HG03045 (cell line): ENCODE data around the gene ZNF512B.
"Not testable (repeated sequence)": the region's sequence is repeated elsewhere in the genome, so short reads cannot be mapped to it uniquely, and the experiment has no call there.

Experiments
- ATAC-seq: cut with Tn5 transposase; IDR thresholded peaks from one replicate; pipeline ENCODE4 v1.9.1; 2021; ENCODE audit warnings: mild to moderate bottlenecking, moderate library complexity; ENCODE audit not compliant: unreplicated experiment

The ZNF512B gene

DNA sequence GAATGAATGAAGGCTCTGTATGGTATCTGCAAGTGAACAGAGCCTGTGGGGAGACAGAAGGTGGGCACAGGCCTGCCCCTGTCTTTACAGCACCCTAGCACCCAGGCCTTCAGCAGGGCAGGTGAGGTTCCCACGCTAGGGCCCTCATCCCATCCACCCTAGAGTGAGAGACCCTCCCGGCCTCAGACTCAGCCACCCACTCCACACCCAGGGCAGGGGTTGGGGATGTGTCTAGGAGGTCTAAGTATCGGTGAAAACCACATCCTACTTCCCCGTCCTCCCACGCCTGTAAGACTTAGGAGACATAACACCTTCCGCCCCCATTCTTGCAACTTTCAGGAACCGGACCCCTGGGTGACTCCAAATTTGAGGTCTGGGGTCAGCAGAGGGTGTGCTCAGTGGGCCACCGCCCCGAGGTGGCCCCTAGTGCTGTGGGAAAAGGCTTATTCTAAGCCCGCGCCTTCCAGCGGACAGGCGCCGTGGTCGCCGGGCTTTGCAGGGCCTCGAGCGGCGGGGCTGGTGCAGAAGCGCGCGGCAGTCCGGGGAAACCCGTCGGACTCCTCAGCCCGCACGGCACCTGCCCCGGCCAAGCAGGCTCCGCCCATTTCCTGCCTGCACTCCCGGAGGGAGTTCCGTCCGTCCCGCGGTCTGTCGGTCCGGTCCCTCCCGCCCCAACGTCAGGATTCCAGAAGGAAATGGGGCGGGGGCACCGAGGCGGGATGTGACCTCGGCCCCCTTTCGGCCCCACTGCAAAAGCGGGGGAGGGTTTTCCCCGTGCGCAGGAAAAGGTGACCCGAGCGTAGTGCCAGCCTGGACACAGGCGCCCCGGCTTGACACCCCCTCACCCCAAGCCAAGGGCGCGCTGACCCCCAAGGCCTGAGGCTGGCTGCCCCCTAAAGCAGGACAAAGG is 8.8 kb upstream of the ZNF512B start:
- peak; percentile 28 for ATAC-seq

DNA sequence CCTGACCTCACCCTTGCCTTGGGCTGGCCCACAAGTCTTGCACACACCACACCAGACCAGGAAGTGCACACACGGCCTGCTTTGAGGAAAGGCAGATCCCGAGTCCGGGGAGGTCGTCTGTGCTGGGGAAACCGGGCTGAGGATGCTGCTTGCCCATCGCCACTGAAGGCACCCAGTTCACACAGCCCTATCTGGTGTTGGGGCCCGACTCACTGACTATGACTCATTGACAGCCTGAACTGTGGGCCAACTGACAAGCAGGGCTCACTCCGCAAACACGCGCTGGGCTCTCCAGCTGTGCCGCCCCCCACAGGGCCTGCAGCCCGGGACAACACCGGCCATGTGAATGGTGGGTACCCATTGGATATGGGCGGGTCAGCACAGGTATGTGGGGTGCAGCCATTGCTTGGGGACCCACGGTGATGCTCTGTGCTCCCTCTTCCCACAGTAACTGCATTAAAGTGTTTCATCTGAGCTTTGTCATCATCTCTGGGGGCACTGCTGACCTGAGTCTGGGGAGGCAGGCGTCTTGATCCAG is 8.1 kb upstream of the ZNF512B start:
- no peak for ATAC-seq

DNA sequence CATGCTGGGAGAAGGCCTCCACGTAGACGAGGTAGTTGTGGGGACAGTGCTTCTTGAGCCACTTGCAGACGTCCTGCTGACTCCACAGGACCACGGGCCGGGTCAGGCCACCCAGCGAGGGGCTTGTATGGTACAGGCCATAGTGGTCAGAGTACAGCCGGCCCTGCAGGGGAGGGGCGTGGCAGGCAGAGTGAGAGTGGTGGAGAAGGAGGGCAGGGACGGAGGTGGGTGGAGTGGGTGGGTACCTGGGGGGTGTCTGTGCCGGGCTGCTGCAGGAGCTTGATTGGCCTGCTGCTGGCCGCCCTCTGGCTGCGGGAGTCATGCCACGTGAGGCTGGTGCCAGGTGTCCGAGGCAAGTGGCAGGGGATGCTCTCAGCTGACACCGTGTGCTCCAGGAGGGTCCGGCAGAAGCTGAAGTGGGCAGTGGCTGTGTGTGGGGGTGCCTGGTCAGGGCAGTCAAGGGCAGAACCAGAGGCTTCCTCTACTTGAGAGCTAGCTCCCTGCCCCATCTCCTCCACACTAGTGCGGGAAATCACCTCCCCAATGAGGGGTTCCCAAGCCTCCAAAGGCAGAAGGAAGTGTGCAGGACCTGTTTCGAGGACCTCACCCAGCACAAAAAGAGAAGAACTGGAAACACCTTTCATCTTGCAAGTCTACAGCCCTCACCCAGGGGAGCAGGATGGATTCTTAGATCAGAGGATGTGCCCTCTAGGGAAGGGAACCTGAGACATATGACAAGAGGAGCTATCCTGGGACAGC is 7.4 kb upstream of the ZNF512B start:
- no peak for ATAC-seq

DNA sequence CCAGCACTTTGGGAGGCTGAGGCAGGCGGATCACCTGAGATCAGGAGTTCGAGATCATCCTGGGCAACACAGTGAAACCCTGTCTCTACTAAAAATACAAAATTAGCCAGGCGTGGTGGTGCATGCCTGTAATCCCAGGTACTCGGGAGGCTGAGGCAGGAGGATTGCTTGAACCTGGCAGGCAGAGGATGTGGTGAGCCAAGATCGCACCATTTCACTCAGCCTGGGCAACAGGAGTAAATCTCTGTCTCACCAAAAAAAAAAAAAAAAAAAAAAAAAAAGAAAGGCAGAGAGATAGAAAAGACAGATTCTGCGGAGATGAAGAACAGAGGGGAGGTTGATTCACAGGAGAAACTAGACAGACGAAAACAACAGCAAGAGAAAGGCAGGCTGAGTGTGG is 6.8 kb upstream of the ZNF512B start:
- ATAC-seq = not testable (repeated sequence)

DNA sequence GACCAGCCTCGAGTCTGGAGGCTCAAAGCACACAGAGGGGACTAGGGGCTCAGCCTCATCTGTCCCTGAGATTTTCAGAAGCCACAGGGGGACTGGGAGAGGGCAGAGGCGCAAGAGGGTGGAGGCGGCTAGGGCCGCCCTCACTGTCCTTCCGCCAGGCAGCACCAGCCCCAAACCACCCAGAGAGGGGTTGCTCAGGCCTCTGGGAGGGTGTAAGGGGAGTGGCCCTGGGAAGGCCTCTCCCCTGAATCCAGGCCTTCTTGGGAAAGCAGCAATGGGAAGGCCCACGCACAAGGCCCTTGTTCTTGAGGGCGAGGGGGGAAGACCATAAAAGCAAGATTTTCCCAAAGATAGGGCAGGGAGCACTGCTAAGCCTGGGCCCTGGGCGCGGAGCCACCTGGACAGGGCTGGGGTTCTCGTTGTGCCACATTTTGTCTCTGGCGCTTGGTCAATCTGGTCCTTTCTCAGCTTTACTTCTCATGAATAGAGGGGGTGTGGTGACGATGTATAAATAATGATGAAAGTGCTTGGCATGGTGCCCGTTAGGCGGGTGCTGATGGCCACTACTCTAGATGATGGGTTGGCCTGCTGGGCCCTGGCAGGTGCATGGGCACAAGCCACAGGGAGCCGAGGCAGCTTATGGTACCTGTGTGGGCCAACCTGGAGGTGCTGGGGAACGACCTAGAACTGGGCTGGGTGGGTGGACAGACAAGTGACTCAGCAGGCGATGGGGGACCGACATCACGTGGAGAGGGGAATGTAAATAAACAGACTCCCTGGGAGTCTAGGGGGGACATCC is 4.9 kb upstream of the ZNF512B start:
- no peak for ATAC-seq

DNA sequence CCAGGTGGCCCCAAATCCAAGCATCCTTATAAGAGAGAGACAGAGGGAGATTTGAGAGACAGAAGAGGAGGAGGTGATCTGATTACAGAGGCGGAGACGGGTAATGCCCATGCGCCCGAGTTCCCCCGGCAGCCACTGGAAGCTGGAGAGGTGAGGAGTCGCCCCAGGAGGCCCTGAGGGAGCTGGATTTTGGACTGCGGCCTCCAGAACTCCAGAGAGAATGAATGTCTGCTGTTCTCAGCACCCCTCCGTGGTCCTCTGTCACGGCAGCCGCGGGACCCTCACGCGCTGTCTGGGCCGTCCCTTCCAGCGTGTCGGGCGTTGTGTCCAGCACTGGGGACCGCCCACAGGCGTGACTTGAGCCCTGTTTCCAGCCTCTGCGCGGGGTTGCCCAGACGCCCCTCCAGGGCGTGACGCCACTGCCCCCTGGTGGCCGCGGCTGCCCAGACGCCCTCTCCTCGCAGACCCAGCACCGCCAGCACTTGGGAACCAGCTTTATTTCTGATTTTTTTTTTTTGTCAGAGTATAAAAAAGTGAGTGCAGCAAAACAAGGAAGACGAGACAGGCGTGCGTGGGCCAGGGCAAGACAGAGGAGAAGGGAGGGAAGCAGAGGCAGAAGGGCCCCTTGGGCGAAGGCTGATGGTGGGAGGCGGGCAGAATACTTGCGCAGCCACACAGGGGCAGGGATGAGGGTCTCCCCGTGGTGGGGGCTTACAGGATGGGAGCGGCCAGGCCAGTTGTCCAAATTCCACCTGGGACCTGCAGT is 4.1 kb upstream of the ZNF512B start:
- ATAC-seq = no peak

DNA sequence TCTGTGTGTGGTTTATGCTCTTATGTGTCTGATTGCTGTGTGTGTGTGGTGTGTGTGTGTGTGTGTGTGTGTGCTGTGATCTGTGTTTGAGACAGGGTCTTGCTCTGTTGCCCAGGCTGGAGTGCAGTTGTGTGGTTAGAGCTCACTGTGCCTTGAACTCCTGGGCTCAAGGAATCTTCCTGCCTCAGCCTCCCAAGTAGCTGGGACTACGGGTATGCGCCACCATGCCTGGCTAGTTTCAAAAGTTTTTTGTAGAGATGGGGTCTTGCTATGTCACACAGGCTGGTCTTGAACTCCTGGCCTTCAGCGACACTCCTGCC is 3.4 kb upstream of the ZNF512B start:
- ATAC-seq = no peak

DNA sequence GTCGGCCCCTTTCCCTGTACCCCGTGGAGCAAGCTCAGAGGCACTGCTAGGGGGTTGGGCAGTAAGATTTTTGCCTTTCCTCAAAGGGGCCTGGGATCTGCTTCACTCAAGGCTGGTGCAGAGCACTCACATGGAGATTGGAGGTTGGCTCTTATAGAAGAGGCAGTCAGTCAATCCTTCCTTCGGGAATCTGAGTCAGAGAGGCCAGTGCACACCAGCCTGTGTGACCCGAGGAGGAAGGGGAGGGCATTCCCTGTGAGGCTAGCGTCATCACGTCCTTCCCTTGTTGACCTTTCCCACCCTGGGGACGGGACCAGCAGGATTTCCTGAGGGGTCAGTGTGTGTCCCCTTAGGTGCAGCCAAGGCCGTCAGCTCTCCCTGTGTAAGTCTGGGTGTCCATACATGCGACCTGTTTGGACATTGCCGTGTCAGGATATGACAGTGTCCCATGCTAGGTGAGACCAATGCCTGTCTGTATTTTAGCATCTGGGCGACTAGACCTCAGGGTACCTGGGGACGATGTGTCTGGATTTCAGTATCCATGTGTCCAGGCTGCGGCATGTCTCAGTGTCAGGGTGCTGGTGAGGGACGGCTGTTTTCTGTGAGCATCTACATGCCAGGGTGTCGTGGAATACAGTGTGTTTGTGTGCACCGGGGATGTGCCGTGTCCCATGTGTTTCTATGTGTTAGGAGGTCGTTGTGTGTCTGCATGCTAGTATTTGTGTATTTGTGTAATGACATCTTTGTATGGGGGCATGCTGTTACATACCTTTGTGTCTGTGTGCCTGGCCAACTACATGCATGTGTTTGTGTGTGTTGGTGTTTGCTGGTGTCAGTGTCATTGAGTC is 2.8 kb upstream of the ZNF512B start:
- ATAC-seq = no peak

DNA sequence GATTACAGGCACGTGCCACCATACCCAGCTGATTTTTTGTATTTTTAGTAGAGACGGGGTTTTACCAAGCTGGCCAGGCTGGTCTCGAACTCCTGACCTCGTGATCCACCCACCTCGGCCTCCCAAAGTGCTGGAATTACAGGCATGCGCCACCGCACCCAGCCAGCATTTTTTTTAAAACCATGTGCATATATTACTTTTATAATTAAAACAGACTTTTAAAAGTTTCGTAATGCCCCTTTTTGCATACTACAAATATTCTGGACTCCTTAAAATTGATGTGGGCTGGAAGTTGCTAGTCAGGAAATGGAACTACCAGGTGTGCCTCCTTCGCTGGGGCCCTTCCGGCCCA is 2.2 kb upstream of the ZNF512B start:
- not testable (repeated sequence) for ATAC-seq

DNA sequence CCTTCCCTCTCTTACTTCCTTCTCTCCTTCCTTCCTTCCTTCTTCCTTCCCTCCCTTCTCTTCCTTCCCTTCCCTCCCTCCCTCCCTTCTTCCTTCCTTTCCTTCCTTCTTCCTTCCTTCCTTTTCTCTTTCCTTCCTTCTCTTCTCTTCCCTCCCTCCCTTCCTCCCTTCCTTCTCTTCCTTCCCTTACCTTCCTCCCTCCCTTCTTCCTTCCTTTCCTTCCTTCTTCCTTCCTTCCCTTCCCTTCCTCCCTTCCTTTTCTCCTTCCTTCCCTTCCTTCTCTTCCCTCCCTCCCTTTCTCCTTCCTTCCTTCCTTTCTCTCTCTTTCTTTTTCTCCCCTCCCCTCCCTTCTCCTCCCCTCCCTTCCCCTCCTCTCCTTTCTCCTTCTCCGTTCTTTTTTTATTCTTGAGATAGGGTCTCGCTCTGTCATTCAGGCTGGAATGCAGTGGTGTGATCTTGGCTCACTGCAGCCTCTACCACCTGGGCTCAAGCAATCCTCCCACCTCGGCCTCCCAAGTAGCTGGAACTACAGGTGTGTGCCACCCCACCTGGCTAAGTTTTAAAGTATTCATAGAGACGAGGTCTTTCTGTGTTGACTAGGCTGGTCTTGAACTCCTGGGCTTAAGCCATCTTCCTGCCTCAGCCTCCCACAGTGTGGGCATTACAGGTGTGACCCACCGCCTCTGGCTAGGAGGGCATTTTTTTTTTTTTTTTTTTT is 1.1 kb upstream of the ZNF512B start:
- no peak for ATAC-seq

DNA sequence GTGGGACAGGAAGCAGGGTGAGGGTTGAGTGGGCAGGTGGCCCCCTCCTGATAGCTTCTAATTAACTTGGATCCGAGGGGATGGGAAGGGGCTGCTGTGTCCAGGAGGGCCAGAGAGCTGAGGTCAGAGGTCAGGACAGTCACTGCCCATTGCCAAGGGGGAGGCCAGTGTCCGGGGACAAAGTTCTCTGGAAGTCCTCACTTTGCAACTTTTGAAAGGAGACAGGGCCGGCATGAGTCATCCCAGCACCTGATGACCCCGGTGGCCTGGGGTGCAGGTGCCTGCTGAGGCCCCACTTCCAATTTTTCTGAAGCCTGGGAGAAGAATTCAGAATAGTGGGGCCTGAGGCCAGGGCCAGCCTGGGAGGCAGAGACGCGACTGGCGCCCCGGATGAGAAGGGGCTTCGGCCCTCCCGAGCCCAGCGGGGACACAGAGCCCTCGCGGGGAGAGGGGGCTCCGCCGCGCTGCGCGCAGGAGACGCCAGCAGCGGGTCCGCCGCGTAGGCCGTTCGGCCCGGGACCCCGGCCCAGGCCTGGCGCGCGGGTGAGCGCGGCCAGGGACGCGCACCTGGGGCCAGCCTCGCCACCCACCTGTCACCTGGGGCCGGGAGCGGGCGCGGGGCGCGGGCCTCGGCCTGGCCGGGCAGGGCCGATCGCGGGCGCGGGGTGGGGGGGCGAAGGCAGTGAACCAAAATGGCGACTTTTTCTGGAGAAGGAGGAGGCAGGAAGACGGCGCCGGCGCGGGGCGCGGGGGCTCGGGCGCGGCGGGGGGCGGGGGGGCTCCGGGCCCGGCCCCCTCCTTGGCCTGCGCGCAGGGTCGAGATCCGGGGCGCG is 586 bp downstream of the ZNF512B start:
- ATAC-seq = no peak

DNA sequence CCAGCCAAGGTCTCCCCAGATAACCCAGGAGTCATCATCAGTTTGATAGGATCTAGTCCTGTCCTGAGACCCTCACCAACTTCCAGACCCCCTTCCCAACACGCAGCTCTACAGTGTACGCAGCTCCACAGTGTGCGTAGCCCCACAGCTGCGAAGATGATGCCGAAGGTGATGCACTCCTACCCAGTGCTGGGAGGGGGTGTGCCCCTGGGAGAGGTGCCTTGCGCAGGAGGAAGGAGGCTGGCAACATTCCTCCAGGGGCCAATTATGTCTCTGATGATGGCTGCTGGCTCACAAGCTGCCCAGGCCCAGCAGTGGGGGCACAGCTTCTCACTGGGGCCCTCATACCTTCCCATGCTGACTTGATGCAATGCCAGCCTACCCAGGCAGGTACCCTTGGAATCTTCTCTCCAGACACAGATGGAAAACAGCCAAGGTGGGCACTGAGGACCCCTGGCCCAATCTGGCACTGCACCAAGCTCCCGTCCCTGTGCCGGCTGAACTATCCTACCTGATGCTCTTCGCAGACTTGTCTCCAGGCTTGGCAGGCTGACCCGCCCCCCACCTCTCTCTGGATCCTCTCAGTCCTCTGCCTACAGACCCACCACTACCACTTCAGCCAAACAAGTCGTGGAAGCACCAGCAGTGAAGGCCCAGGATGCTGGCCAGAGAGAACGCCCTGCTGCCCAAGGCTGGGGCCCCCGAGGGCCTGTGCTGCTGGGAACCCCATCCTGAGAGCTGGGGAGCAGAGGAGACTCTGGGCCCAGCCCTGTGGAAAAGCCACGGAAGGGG is 1.4 kb downstream of the ZNF512B start:
- ATAC-seq = no peak

DNA sequence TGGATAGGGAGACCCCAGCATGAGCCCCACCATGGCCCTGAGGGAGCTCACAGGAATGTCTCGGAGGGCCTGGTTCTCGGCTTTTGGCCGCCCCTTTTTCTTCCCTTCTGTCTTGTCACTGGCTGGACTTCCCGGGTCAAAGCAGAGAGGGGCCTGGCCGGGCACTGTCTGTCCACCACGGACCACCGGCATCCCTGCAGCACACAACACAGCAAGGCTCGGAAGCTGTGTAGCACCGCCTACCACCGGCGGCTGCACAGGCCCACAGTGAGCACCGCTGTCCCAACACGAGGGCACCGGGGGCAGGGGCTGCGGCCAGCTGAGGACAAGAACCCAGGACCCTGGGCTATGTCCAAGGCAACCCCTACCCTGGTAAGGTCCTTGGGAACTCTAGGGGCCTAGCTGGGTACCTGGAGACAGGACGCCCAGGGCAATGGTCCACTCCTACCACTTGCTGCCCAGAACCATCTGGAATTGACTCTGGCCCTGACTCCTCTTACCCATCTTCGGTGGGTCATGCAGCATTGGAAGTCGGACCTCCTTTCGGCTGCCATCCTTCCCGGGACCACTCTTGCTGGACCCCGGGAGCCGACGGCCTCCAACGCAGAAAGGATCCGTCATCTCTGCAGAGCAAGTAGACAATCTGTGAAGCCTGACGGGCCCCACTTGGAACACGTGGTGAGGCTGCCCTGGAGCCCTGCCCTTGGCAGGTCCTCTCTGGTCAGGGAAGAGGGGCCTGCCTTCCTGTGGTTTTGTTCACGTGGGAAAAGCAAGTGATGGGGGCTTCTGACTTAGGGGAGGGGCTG is 2.2 kb downstream of the ZNF512B start:
- ATAC-seq = no peak

DNA sequence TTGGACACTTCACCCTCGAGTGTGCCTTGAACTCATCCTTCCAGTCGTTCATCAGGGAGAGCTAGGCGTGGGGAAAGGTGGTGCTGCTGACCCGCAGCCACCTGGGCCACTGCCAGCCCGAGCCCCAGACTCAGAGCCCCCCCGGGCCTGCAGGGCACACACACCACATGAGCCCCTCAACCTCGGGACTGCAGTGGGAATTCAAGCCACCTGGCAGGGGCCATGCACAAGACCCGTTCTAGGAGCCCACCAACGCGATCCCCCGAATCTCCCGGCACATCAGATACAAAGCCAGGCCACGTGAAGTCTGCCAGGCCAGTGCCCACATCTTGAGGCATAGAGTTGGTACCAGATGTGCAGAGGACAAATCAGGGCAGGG is 2.8 kb downstream of the ZNF512B start:
- ATAC-seq = no peak

DNA sequence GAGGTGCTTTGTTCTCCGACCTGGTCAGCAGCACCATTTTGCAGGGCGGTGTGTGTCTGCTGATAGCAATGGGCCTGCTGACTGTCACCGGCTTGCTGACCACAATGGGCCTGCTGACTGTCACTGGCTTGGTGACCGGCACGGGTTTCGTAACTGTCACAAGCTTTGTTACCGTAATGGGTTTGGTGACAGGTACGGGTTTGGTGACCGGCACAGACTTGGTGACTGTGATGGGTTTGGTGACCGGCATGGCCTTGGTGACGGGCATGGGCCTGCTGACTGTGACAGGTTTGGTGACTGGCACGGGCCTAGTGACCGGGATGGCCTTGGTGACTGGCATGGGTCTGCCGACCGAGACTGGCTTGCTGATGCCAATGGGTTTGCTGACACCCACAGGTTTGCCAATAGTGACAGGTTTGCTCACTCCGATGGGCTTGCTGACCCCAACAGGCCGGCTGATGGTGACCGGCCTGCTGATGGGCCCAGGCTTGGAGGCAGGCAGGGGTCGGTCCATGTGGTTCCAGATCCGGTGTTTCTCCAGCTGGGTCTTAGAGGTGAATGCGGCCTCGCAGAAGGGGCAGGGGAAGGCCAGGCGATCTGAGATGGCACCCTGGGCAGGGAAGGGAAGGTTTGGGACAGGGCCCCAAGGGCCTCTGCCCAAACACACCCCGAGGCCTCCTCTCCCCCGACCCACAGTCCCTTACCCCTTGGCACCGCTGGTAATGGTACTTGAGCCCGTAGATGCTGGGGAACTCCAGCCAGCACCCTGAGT is 3.4 kb downstream of the ZNF512B start:
- ATAC-seq = no peak

DNA sequence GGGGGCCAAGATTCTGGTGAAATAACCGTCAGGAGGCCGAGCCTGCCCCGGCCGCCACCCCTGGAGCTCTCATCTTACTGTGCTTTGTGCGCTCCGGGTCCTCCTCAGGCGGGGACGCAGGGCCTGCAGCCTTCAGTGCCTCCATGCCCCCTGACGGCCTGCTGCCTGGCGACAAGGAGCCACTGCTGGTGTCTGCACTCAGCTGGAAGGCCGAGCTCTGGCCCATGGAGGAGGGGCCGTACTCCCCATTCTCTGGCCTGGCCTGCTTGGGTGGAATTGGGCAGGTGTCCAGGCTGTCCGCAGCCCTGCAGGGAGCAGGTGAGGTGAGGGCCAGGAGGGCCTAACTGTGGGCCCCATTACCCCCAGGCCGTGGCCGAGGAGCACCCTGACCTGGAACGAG is 5.3 kb downstream of the ZNF512B start:
- ATAC-seq = no peak
